Stimulated activated CD4-positive, alpha-beta T cell treated with anti-CD3 and anti-CD28 coated beads, Interleukin-4, amount 100 ng/mL, for 4 hours (primary cell): ENCODE results near the gene GPR89A.
"Not testable (repeated sequence)": the region's sequence is repeated elsewhere in the genome, so short reads cannot be mapped to it uniquely, and the experiment has no call there.

ENCODE experiments used
- DNase-seq, 2 experiments: peaks; one replicate each; pipeline ENCODE4 v3.0.0-alpha.2; 2020

Gene GPR89A

GRCh38 chr1:145607833-145608733 is at the start of gene GPR89A:
GPR89A (plus strand) TSS chr1:145607988; CDS start chr1:145608134, 146 bp downstream.
- peak; percentile 95 to 96 for DNase-seq

- not testable (repeated sequence) for DNase-seq
Observed at GRCh38 chr1:145586820-145587219, 21.0 kb upstream of the GPR89A start.

GRCh38 chr1:145590806-145591205 is 17.0 kb upstream of the GPR89A start:
- peak; percentile 10 to 38 for DNase-seq

- not testable (repeated sequence) for DNase-seq
Observed at GRCh38 chr1:145592347-145592746, 15.4 kb upstream of the GPR89A start.

- DNase-seq, result not testable (repeated sequence)
Observed at GRCh38 chr1:145595421-145595820, 12.4 kb upstream of the GPR89A start.

GRCh38 chr1:145596236-145596635 is 11.6 kb upstream of the GPR89A start:
- DNase-seq, result not testable (repeated sequence)

- not testable (repeated sequence) for DNase-seq
Observed at GRCh38 chr1:145599426-145599825, 8.4 kb upstream of the GPR89A start.

GRCh38 chr1:145601593-145601992 is 6.2 kb upstream of the GPR89A start:
- DNase-seq, result no peak

GRCh38 chr1:145606840-145607239 is 948 bp upstream of the GPR89A start:
- DNase-seq, result not testable (repeated sequence)

- DNase-seq, result not testable (repeated sequence)
Observed at GRCh38 chr1:145607289-145607688, 499 bp upstream of the GPR89A start.

- not testable (repeated sequence) for DNase-seq
Observed at GRCh38 chr1:145610744-145611143, 3.0 kb downstream of the GPR89A start.

- DNase-seq, result not testable (repeated sequence)
Observed at GRCh38 chr1:145620073-145620472, 12.3 kb downstream of the GPR89A start.

GRCh38 chr1:145622177-145622576 is 14.4 kb downstream of the GPR89A start:
- DNase-seq, result not testable (repeated sequence)

GRCh38 chr1:145636237-145636636 is 28.4 kb downstream of the GPR89A start:
- not testable (repeated sequence) for DNase-seq

- DNase-seq, result not testable (repeated sequence)
Observed at GRCh38 chr1:145641886-145642285, 34.1 kb downstream of the GPR89A start.

- not testable (repeated sequence) for DNase-seq
Observed at GRCh38 chr1:145643990-145644389, 36.2 kb downstream of the GPR89A start.

- DNase-seq, result not testable (repeated sequence)
Observed at GRCh38 chr1:145656245-145656943, 48.6 kb downstream of the GPR89A start.

GRCh38 chr1:145662502-145662901 is 54.7 kb downstream of the GPR89A start:
- DNase-seq, result not testable (repeated sequence)

GRCh38 chr1:145665015-145665414 is 57.2 kb downstream of the GPR89A start:
- not testable (repeated sequence) for DNase-seq

GRCh38 chr1:145670995-145671745 is 63.4 kb downstream of the GPR89A start:
- DNase-seq, result not testable (repeated sequence)

GRCh38 chr1:145673217-145673616 is 65.4 kb downstream of the GPR89A start:
- DNase-seq, result not testable (repeated sequence)

- not testable (repeated sequence) for DNase-seq
Observed at GRCh38 chr1:145684858-145685257, 77.1 kb downstream of the GPR89A start.

GRCh38 chr1:145686078-145686477 is 78.3 kb downstream of the GPR89A start:
- DNase-seq, result not testable (repeated sequence)
